ENCODE measurements around the gene CFAP61.
"Not testable (repeated sequence)": the region's sequence is repeated elsewhere in the genome, so short reads cannot be mapped to it uniquely, and the experiment has no call there.

Gene CFAP61

DNA sequence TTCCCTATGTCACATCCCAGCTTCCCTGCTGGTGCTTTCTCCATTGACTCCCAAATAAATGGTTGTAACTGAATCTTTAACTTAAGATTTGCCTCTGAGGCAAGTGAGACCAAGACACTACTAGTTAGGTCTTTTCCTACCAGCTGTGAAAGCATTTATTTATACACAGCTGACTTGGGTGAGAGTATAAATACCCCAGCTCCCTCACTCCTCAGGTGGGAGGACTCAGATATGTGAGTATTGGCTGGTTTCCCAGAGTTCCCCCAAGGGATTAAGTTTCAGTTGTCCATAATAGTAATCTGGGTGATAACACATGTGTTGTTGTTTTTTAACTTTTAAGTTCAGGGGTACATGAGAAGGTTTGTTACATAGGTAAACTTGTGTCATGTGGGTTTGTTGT is 49.8 kb downstream of the CFAP61 start:
- TF ChIP-seq, protein P1, sequence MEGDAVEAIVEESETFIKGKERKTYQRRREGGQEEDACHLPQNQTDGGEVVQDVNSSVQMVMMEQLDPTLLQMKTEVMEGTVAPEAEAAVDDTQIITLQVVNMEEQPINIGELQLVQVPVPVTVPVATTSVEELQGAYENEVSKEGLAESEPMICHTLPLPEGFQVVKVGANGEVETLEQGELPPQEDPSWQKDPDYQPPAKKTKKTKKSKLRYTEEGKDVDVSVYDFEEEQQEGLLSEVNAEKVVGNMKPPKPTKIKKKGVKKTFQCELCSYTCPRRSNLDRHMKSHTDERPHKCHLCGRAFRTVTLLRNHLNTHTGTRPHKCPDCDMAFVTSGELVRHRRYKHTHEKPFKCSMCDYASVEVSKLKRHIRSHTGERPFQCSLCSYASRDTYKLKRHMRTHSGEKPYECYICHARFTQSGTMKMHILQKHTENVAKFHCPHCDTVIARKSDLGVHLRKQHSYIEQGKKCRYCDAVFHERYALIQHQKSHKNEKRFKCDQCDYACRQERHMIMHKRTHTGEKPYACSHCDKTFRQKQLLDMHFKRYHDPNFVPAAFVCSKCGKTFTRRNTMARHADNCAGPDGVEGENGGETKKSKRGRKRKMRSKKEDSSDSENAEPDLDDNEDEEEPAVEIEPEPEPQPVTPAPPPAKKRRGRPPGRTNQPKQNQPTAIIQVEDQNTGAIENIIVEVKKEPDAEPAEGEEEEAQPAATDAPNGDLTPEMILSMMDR (IDR thresholded peaks at IDR 0.05; ENCODE audit: borderline replicate concordance, insufficient read depth, low read depth, low read length): no peak
- H3K4me3 ChIP-seq (ENCODE audit: low read depth, low read length): no peak overlapping the region

DNA sequence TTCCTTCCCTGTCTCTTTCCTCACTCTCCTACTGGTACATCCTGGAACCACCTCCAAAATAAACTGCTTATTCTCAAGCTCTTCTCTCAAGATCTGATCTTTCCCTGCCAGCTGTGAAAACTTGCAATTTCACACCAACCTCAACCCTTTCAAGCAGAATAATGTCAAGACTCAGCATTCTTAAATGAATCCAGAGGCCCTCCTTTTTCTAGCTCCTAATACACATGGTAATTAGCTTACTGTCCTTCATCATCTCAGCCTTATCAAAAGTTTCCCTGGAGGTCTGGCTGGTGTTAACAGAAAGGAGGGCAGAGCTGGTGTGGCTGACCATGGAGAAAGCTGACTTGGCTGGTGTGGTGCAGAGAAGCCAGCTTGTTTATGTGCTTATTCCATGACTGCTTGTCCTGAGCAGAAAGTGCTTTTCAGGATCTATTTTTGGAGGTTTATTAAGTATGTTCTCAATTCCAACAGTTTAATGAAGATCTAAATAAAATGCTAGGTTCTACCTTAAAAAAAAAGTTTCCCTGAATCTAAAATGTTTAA is 50.5 kb downstream of the CFAP61 start:
- TF ChIP-seq, protein P1 (IDR thresholded peaks at IDR 0.05; ENCODE audit: borderline replicate concordance, insufficient read depth, low read depth, low read length): no peak
- no peak overlapping the region for H3K4me3 ChIP-seq (ENCODE audit: low read depth, low read length)

DNA sequence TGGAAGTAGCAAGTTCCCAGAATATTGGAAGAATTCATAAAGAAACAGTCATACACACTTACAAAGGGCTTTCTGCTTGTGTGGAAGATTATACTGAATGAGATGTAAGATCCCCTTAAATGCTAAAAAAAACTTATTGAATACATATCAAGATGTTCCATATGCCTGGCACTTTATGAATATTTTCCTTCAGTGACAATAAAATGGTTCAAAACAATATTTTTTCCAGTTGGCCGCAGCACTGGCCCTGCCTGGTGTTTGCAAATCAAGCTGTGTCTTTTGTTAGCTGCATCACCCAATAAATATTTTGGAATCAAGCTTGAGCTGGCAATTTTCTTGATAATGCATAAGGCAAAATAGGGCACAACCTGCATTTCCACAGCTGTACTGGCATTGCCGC is 51.2 kb downstream of the CFAP61 start:
- TF ChIP-seq, protein P1 (IDR thresholded peaks at IDR 0.05; ENCODE audit: borderline replicate concordance, insufficient read depth, low read depth, low read length): no peak
- no peak overlapping the region for H3K4me3 ChIP-seq (ENCODE audit: low read depth, low read length)

DNA sequence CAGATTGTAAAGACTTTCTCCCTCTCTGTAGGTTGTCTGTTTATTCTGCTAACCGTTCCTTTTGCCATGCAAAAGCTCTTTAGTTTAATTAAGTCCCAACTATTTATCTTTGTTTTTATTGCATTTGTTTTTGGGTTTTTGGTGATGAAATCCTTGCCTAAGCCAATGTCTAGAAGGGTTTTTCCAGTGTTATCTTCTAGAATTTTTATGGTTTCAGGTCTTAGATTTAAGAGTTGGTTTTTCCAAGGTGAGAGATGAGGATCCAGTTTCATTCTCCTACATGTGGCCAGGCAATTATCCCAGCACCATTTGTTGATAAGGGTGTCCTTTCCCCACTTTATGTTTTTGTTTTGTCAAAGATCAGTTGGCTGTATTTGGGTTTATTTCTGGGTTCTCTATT is 70.9 kb downstream of the CFAP61 start:
- not testable (repeated sequence) for H3K4me3 ChIP-seq (ENCODE audit: low read depth, low read length)

DNA sequence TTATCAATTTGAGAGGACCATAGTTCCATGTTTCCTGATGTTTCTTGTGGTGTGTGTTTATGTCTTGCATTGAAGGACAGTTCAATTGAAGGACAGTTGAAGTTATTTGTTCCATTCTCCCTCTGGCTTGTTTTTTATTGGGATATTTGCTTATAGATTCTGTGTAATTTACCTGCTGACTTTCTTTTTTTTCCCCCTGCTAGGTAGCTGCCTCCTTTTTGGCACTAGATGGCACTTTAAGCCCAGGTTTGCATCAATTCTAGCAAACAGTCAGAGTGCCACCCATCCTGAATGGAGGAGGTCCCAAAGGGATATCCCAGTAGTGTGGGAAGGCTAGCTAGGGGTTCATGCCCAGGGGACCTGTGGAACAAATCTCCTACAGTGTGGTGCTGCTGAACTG is 78.1 kb downstream of the CFAP61 start:
- H3K4me3 ChIP-seq (ENCODE audit: low read depth, low read length): no peak overlapping the region
- TF ChIP-seq, protein P1 (IDR thresholded peaks at IDR 0.05; ENCODE audit: borderline replicate concordance, insufficient read depth, low read depth, low read length): no peak

DNA sequence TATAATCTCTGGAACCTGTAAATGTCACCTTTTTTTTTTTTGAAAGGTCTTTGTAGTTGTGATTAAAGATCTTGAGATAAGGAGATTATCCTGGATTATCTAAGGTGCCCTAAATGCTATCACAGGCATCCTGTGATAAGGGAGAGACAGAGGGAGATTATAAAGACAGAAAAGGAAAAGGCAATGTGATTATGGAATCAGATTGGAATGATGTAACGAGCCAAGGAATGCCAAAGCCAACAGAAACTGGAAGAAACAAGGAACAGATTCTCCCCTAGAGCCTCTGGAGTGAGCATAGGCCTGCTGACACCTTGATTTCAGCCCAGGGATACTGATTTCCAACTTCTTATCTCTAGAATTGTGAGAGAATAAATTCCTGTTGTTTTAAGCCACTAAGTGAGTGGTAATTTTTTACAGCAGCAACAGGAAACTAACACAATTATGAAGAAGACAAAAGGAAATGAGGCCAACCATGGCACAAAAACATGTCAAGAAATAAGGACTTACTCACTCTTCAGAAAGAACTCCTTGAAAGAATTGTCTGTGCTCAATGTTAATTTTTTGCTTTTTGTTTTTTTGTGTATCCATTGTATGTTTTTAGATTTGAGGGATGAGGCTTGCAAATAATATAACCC is 82.7 kb downstream of the CFAP61 start:
- TF ChIP-seq, protein P1 (IDR thresholded peaks at IDR 0.05; ENCODE audit: borderline replicate concordance, insufficient read depth, low read depth, low read length): no peak
- H3K4me3 ChIP-seq (ENCODE audit: low read depth, low read length): no peak overlapping the region

DNA sequence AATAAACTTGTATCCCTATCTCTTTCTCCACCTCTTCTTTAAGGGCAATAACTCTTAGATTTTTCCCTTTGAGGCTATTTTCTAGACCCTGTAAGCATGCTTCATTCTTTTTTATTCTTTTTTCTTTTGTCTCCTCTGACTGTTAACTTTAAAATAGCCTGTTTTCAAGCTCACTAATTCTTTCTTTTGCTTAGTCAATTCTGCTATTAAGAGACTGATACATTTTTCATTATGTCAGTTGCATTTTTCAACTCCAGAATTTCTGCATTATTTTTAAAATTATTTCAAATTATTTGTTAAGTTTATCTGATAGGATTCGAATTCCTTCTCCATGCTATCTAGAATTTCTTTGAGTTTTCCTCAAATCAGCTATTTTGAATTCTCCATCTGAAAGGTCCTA is 84.0 kb downstream of the CFAP61 start:
- TF ChIP-seq, protein P1 (IDR thresholded peaks at IDR 0.05; ENCODE audit: borderline replicate concordance, insufficient read depth, low read depth, low read length): no peak
- no peak overlapping the region for H3K4me3 ChIP-seq (ENCODE audit: low read depth, low read length)
